ENCODE data around the gene AUTS2.

Gene AUTS2

DNA sequence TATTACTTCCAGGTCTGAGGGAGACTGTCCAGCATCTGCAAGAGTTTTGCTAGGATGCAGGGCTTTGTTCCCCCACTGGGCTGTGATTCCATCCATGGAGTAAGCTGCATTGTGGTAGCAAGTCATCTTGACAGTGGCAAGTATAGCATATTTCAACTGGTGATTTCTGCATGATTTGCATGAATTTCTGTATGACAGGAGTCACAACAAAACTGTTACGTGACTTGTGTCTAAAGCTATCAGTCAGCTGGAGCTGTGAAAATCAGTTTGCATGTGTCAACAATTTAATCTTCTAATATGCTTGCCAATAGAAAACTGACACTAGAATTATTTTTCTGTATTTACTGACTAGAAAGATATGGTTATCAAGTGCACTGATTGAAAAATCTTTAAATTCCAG lies 344.3 kb downstream of the AUTS2 start:
- no peak for DNase-seq (ENCODE audit: low spot score)

DNA sequence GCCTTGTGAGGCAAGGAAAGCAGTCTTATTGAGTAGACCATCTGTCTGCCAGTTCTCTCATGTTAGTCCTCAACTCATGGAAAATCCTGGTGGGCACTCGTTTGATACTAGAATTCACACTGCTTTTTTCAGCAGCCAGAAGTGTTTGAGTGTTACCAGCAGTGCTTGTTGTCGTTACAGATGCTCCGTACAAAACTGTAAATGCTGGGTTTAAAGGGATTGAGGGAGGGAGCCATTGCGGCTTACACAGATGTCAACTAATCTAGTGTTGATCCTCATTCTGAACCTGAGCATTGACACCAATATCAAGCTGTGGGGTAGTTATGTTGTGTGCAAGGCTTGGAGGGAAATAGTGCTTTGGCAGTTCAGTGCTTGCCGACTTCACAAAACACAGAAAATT lies 348.6 kb downstream of the AUTS2 start:
- no peak for DNase-seq (ENCODE audit: low spot score)

GRCh38 chr7:69947998-69948397 lies 349.7 kb downstream of the AUTS2 start:
- DNase-seq (ENCODE audit: low spot score) = no peak

DNA sequence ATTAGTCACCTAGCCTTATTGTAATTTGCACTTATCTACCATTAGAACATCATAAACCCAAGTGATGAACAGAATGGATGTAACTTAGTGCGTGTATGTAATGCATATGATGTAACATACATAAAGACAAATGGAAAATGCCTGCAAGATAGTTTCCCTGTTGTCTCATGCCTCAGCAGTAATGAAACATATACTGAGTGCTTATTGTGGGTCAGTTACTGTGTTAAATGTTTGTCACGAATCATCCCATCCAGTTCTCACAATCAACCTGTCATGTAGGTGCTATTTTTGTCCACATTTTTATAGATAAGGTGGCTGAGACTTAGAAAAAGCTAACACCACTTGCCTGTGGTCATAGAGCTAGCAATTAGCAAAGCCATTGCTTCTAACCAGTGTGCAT lies 350.8 kb downstream of the AUTS2 start:
- no peak for DNase-seq (ENCODE audit: low spot score)

DNA sequence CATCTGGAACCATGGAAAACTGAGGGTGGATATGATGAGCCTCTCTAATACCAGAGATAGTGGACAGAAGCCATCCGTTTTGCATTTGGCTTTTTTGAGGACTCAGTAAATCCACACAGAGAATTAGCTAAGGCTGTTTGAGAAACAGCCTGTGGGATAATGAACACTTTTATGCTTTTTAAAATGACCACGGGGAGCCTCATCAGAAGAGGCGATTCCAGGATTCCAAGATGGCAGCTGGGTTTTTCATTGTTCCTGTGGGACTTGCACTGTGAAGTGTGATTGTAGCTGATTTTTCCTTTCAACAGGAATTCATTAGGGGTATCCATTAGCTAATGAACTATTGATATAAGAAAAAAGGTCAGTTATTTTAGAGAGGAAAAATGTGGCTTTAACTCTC lies 353.2 kb downstream of the AUTS2 start:
- no peak for DNase-seq (ENCODE audit: low spot score)

DNA sequence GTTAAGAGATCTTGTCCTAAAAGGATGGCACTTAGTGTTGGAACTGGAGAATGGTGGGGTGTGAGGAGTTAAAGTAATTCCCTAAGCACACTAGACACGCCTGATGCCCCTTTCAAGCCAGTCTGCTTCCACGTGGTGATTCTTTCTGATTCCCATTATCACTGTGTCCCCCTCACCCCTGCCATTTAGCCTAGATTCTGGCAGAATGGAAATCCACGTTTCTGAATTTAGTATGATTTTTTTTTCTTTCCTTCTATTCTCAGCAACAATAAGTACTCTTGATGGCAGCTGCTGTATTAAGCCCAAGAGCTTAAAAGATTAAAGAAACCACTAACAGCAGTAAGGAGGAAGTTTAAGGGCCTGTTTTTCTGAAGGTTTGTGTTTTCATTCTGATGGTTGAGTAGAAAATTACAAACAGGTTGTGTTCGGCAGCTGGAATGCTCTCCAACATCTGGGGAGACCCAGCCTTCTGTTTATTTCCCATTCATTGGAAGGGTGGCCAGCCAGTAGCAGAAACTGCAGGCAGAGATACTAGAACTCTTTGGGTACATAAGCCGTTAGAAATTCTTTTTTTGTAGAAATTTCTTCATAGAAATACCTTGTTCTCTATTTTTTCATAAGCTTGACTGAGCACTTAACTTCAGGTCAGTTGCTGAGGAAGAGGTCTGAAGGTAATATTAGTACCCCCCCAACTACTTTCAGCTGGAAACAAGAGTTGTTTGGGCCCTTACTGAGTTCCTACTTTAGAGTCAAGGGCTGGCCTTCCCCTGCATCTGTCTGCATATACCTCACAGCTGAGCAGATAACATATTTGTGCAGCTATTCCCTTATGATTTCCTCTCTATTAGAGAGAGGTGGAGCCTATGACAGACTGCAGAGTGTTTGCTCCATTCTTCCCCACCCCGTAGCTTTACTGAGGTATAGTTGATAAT lies 355.1 kb downstream of the AUTS2 start:
- no peak for DNase-seq (ENCODE audit: low spot score)

DNA sequence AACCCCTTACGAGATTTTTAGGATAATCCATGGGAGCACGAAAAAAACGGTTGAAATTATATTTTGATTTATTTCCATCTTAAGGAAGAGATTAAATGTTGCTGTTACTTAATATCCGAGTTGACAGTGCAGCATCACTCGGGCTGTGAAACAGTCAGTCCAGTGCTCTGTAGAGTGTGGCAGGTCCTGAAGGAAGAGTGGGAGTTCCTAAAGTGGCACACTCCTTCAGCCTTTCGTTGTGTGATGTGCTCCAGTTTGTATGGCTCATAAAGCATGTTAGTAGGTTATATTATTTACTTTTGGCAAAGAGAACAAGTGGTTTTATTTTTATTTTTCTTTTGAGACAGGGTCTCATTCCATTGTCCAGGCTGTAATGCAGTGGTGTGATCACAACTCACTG lies 358.3 kb downstream of the AUTS2 start:
- DNase-seq (ENCODE audit: low spot score) = no peak

GRCh38 chr7:69957661-69958060 lies 359.4 kb downstream of the AUTS2 start:
- no peak for DNase-seq (ENCODE audit: low spot score)

GRCh38 chr7:69959789-69960499 lies 361.7 kb downstream of the AUTS2 start:
- no peak for DNase-seq (ENCODE audit: low spot score)

- DNase-seq (ENCODE audit: low spot score) = no peak
Observed at GRCh38 chr7:69961436-69961835, 363.2 kb downstream of the AUTS2 start.

DNA sequence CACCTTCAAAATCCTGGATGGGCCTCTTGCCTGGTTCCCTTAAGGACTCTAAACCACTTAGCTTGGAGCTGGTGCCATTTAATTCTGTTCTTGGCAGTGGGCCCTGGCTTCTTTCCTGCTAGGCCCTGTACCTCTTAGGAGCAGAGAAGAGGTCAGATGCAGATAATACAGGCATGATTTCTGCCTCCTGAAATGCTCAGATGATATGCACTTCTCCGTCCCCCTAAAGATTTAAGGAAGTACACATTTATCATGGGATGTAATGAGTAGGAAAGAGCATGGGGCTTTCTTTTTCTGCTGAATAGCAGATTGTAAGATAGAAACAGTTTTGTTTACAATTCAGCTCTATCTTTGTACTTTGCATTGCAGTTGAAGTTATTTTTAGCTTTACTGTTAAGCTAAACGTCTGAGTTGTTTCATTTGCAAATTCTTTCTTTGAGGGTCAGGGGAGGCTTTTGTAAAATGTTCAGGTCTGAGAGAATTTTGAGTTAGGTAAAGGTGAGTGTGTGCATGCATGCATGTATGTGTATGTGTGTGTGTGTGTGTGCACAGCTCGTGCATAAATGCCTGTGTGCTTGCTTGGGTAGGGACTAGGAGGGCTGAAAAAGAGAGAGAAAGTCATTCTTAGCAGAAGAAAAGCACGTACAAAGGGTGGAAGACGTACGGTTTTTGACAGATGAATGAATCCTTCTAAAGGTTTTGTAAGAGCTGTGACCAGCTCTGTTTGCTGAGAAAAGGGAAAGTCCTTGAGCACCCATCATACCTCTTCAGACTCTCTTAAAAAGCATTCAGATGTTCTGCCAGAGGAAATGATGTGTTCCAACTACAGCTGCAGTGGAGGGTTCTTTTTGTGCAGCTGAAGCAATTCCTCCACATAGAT lies 364.2 kb downstream of the AUTS2 start:
- no peak for DNase-seq (ENCODE audit: low spot score)

- no peak for DNase-seq (ENCODE audit: low spot score)
Observed at GRCh38 chr7:69963393-69963792, 365.1 kb downstream of the AUTS2 start.

- no peak for DNase-seq (ENCODE audit: low spot score)
Observed at GRCh38 chr7:69966766-69967591, 368.7 kb downstream of the AUTS2 start.

DNA sequence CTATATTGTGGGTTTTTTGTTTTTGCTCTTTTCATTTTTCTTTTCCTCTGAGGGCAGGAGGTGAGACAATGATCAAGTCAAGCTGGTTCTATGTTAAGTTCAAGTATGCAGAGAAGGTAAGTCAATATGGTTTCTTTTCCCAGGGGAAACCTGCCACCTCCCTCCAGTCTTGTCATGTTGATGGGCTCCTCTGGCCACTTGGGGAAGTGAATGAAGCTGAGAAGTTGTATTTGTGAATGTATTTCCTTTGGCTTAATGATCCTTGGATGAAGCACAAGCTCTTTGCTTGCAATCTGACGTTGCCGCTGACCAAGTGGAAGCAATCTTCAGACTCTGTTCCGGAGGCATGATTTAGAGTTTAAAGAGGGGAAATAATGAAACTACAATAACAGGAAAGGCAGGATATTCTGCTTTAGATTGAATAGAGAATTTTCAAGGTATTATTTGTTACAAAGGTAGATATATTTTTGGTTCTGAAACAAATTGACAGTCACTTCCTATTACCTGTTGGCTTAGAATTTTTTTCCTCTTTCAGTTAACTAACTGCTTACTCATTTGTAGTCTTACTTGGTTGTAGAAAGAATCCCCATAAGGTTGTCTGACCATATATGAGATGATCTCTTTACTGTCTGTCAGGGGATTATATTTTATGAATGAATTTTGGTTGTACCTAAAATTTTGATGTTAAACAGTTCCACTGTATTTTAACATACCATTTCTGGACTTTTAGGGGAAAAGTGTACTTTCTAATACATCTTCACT lies 369.6 kb downstream of the AUTS2 start:
- DNase-seq (ENCODE audit: low spot score) = no peak

DNA sequence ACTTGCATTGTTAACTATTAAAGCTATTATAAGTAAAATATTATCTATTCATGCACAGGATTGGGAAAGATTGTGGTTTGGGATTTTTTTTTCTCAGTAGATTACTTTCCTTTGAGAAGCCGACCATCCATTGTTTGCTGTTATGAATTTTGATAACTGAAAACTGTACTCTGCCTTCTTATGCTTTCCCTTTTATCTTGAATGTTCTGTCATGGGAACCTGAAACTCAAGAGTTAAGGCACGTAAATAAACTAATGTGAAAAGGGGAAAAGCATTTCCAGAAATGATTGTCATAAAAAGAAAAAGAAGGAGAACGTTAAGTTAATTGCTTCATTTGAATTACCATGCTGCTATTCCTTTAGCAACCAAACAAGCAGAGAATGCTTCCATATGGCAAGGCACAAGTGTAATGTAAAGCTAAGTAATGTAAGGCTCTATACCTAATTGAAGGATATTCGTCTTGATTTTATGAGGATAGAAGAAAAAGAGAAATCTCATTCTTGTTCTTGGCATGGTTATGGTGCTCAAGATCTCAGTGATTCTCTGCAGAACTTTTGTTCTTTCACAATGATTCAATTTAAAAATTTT lies 370.8 kb downstream of the AUTS2 start:
- no peak for DNase-seq (ENCODE audit: low spot score)

- no peak for DNase-seq (ENCODE audit: low spot score)
Observed at GRCh38 chr7:69981646-69982045, 383.4 kb downstream of the AUTS2 start.

DNA sequence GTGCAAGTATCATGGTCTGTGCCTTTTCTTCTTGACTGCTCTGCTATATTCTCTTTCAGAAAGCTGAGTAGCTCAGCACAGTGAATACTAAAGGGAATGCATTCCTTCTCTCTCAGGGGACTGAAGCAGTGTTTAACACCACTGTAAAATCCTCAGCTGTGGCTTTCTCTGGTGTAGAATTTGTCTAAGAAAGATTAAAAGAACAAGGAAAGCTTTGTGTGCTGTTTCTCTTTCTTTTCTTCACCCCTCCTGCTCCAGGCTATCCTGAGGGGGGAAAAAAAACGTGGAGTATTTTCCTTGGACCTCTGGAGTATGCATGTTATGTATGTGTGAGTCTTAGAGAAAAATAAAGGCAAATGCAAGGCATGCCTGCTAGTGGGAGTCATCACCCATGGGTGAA lies 383.9 kb downstream of the AUTS2 start:
- DNase-seq (ENCODE audit: low spot score) = no peak

GRCh38 chr7:69989551-69989950 lies 391.3 kb downstream of the AUTS2 start:
- DNase-seq (ENCODE audit: low spot score) = no peak

DNA sequence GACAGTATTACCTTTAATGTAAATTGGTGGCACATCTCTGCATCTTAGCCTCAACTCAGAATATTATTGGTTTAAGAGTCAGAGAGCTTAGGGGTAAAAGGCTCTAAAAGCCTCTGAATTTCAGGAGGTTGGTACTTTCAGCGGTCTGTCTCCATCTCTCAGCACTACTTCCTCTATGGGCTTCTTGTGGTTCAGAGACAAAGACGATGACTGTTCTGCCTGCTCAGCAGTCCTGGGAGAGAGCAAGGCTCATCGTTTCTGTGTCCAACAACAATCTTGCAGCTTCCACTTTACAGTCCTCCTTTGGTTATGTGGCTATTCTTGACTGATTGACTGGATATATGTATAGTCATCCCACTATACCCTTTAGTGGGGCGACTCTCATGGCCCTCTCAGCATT lies 394.7 kb downstream of the AUTS2 start:
- no peak for DNase-seq (ENCODE audit: low spot score)

DNA sequence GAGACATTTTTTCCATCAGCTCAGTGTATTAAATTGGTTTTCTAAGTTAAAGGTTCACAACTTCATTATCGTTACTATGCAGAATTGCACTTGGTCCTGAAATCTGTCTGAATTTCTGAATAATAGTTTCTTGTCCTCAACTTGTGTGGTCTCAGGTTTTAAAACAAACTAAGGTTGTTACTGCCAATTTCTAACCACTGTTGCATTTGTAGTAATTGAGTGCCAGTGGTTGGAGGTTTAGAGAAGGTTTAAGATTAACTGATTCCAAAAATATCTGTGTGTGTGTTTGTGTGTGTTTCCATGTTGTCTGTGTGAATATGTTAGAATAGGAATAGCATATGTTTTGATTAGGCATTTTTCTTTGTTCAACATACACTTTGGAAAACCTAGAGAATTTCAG lies 395.9 kb downstream of the AUTS2 start:
- DNase-seq (ENCODE audit: low spot score) = no peak
